22Rv1 (cell line): ENCODE data around the gene GAN.

ENCODE experiments used
- CTCF ChIP-seq: fragments of 450-650 bp; IDR thresholded peaks from 2 replicates; pipeline ENCODE4 v1.5.1; 2017; ENCODE audit warnings: mild to moderate bottlenecking
- ZFX ChIP-seq: fragments of 450-650 bp; IDR thresholded peaks from 2 replicates; pipeline ENCODE4 v1.6.1; 2017; ENCODE audit warnings: antibody characterized with exemption, borderline replicate concordance

- TF ChIP-seq CTCF (no peak), ZFX (no peak)
Measured at GRCh38 chr16:81265052-81265451, 49.7 kb upstream of the GAN start.
